SK-N-MC (cell line): ENCODE data around the gene E2F4.

Experiments used
- EZH2 ChIP-seq: fragments of 200-600 bp; sonication (generic); IDR thresholded peaks from one replicate; pipeline ENCODE4 v1.6.1; 2017; ENCODE audit warnings: antibody characterized with exemption
- POLR2AphosphoS5 ChIP-seq: IDR thresholded peaks from 2 replicates; pipeline ENCODE4 v1.6.1; 2012; ENCODE audit warnings: mild to moderate bottlenecking, low read depth, low read length, borderline replicate concordance

- TF ChIP-seq POLR2AphosphoS5 (no peak), EZH2 (no peak)
Observed at GRCh38 chr16:67202956-67203493, 11.1 kb downstream of the E2F4 start.
